Activated naive CD4-positive, alpha-beta T cell treated with anti-CD3 and anti-CD28 coated beads, Interleukin-2, amount 50 U/mL, for 72 hours (primary cell): Measurements from ENCODE around the gene ARHGEF7. TPM values are rescaled to one million over a fixed set of nuclear protein-coding genes. Genes with fewer than 3 reads are reported as not detected.
A peak's percentile ranks its signal among the peaks of the same experiment; 100 is the strongest.
"Not testable (repeated sequence)": the region's sequence is repeated elsewhere in the genome, so short reads cannot be mapped to it uniquely, and the experiment has no call there.

Experiments
- ATAC-seq, 2 donors: fragments of 150-1000 bp; cut with Tn5 transposase; 2 replicates each; pipeline ENCODE4 v1.10.0; 2021; ENCODE audit warnings: mild to moderate bottlenecking in 2 of 2, moderate library complexity in 2 of 2
- DNase-seq, 2 donors: peaks; one replicate each; pipeline ENCODE4 v3.0.0; 2021 to 2022; ENCODE audit warnings: low spot score in 2 of 2
- H3K27ac Mint-ChIP-seq, 2 donors: one replicate each; pipeline ENCODE4 v1.8.0; 2022; ENCODE audit warnings: mild to moderate bottlenecking in 2 of 2, mixed read lengths in 2 of 2
- H3K36me3 Mint-ChIP-seq, 2 donors: one replicate each; pipeline ENCODE4 v1.8.0; 2022; ENCODE audit warnings: mixed read lengths in 2 of 2
- H3K9me3 Mint-ChIP-seq, 2 donors: one replicate each; pipeline ENCODE4 v1.8.0; 2022; ENCODE audit warnings: mixed read lengths in 2 of 2
- total RNA-seq, 2 donors: library from RNA; stranded (reverse); gene quantifications; one replicate each; pipeline ENCODE4 v1.2.3, GENCODE V29; 2022

ARHGEF7 gene
- total RNA-seq, 2 donors from 2014 or later: 69.5 to 82.5 TPM

DNA sequence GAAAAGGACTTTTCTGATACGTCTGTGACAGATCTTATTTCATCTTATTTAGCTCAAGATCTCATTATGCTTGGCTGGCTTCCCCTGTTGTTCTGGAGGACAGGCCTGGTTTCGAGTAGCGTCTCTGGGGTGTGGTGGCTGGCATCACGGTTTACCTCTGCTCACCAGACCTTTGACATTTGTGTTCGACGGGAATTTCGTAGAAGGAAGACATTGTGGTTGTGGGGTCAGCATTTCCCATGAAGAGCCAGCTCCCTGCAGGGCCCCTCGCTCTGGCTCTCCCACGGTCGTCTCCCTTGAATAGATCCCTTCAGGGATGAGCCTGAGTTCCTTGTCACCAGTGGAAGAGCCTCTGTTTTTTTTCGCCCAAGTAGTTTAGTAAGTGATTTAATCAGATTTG lies 126.8 kb downstream of the ARHGEF7 start:
- H3K27ac Mint-ChIP-seq: no peak overlapping the region
- ATAC-seq: no peak
- peaks cover 15 to 33% of the 10 kb centered on the region in 2 donors for H3K36me3 Mint-ChIP-seq
- DNase-seq: no peak
- peaks cover 0 to 4% of the 10 kb centered on the region in 2 donors for H3K9me3 Mint-ChIP-seq

DNA sequence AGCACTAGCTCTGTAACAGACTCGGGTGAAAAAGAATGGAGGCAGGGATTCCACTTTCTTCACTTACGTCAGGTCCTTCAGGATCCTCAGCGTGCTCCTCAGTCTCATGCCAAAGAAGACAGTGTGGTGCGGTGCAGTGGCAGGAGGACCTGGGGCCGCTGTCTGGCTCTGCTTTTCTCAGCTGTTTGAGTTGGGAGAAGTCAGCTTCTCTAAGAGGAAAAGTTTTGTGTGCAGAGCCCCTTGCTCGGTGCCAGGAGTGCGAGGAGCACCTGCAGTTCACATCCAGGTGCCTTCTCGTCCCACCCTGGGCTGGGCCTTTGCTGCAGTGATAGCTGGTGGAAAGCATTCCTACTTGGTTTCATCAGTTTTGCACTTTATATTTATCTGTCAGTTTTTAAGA lies 127.5 kb downstream of the ARHGEF7 start:
- Mint-ChIP-seq H3K27ac (no peak overlapping the region), H3K36me3 (peaks cover 18 to 35% of the 10 kb centered on the region in 2 donors), H3K9me3 (peaks cover 0 to 4% of the 10 kb centered on the region in 2 donors)
- DNase-seq (no peak), ATAC-seq (no peak)

DNA sequence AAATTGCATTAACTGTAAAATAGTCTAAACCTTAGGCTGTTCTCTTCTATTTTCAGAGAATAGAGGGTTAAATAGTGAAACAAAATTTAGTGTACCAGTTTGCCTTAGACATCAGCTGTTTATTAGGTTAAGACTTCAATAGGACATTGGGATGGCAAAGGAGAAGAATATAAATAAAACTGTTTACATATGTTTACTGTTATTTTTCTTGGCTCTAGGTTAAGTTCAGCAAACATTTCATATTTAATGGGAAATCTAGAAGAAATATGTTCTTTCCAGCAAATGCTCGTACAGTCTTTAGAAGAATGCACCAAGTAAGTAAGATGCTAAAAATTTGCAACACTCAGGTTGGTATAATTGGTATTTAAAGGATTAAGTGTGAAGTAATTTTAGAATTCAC lies 128.9 kb downstream of the ARHGEF7 start:
- H3K9me3 Mint-ChIP-seq: peaks cover 0 to 4% of the 10 kb centered on the region in 2 donors
- DNase-seq: no peak
- peaks cover 28 to 47% of the 10 kb centered on the region in 2 donors for H3K36me3 Mint-ChIP-seq
- ATAC-seq: no peak
- H3K27ac Mint-ChIP-seq: no peak overlapping the region

DNA sequence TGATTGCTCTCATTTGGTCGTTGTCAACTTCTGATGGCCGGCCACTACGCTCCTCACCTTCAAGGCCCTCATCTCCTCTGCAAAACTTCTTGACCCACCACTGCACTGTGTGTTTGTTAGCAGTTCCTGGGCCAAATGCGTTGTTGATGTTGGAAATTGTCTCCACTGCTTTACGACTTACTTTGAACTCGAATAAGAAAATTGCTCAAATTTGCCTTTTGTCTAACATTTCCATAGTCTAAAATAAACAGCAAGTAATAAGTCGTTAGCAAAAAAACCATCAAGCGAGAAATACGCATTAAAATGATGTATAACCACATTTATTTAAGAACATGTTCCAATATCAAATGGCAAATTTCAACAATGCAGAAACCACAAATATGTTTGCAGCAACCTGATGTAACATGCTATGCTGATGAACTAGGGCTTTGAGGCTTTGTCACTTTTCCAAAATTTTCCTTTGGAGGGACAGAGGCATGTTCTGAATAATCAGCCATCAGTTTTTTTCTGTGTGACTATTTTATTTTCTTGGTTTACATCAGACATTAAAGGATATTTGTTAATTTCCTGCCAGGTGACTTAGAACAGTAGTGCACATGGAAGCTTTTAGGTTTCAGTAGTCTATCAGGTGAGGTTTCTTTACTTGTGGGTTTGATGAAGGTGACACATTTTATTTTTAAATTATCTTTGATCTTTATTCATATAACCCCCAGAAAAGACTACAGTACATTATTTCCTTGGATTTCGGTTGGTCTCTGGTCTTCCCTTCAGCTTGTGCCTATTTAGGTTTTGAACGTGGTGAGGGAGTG lies 130.7 kb downstream of the ARHGEF7 start:
- peak in 1 of 2 donors; percentile 82 for ATAC-seq
- DNase-seq: no peak
- Mint-ChIP-seq H3K36me3 (peaks cover 28 to 47% of the 10 kb centered on the region in 2 donors), H3K9me3 (peaks cover 0 to 4% of the 10 kb centered on the region in 2 donors), H3K27ac (no peak overlapping the region)

DNA sequence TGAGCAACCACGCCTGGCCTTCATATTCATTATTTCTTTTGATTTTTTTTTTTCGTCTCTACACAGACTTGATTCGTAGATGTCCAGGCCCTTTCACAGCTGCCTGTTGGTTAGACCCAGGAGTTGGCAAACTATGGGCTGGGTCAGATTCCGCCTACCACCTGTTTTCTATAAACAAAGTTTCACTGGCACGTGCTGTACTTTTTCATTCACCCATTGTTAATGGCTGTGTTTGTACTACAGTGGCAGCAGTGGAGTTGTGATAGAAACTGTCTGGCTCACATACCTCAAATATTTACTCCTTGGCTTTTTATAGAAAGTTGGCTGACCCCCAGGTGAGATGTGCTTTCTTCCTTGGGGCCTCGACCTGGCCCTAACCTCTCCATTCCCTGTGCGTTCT lies 132.4 kb downstream of the ARHGEF7 start:
- peaks cover 33 to 47% of the 10 kb centered on the region in 2 donors for H3K36me3 Mint-ChIP-seq
- no peak for DNase-seq
- no peak for ATAC-seq
- H3K9me3 Mint-ChIP-seq: peaks cover 0 to 4% of the 10 kb centered on the region in 2 donors
- peak overlapping the region; percentile 17 to 31 for H3K27ac Mint-ChIP-seq

DNA sequence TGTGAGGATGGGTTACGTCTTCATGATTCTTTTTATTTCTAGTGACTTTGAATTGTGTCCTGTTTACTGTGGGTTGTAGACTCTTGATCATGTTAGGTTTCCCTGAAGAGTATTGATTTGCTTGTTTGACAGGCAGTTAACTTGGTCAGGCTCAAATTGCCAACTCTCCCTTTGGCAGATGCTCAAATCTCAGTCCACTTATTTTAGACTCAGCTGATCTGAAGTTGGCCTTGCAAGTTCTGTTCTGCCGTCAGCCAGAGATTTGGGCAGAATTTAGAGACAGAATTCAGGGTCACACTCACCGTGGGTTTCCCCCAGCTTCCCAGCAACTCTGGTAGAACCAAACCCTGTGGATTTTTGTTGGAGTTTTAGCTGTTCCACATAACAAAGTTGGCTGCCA lies 133.7 kb downstream of the ARHGEF7 start:
- ATAC-seq (no peak), DNase-seq (no peak)
- H3K27ac Mint-ChIP-seq: peak overlapping the region in 1 of 2 donors; percentile 47
- peaks cover 0 to 6% of the 10 kb centered on the region in 2 donors for H3K9me3 Mint-ChIP-seq
- H3K36me3 Mint-ChIP-seq: peaks cover 38 to 49% of the 10 kb centered on the region in 2 donors

DNA sequence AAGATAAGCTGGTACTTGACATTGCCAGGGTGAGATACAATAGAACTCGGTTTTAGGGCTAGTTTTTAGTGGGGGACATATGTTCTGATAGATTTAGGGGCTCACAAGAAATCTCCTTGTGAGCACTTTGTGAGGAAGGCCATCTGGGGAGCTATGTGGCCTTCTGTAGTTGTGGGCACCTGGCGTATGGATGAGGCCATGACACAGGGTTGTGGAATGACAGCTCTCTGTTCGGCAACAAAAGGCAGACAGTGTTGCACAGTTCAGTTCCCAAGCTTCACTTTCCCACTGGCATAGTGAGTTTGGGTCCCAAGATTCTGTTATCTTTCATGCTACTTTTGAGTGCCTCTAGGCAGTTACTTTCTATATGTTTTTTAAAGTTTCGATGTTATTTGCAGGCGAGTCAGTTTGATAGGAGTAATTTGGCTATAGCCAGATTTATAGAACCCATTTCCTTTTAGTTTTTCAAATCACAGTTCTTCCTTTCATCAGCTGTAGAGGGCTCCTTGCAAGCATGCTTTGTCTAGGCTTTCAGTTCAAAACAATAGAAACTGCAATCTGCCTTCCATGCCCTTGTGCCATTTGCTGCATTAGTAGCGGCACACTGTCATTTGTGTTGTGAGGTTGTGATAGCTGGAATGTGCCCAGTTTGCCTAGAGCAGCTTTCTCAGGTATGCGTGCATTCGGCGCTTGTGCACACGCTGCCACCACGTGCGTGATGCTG lies 134.7 kb downstream of the ARHGEF7 start:
- ATAC-seq: no peak
- no peak for DNase-seq
- H3K36me3 Mint-ChIP-seq: peaks cover 37 to 46% of the 10 kb centered on the region in 2 donors
- peaks cover 0 to 4% of the 10 kb centered on the region in 2 donors for H3K9me3 Mint-ChIP-seq
- peak overlapping the region in 1 of 2 donors; percentile 51 for H3K27ac Mint-ChIP-seq

DNA sequence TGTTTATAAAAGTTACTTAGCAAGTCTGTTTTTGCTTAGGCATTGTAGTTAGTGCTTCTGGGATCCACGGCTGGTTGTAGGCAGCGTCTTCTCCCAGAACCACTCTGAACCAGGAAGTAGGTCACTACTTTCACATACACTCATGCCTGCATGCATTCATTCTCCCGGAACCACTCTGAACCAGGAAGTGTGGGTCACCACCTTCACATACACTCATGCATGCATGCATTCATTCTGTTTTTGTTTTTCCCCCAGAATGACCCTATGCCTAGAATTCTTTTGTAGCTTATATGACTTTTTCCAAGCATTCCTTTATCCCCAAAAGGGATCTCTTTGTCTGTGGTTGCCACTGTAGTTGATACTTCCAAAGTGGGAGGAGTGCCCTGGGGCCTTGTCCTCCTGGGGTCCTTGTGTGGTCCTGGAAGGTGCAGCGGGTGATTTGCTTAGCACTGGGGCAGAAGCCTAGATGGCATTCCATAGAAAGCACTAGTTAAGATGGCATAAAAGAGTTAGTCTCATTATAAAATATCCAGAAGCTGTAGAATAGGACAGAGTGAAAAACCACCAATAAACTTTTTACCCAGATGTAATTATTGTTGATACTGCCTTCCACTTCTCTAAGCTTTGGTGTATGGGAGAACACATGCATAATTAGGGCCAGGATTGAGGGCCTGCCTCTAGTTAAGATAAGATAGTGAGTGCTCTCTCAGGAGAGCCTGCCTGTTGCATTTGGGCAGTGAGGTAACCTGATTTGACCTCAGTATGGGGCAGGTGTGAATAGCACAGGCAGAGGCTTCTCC lies 136.7 kb downstream of the ARHGEF7 start:
- DNase-seq (no peak), ATAC-seq (no peak)
- H3K27ac Mint-ChIP-seq: peak overlapping the region; percentile 27 to 35
- H3K36me3 Mint-ChIP-seq: peaks cover 51% of the 10 kb centered on the region in 2 donors
- H3K9me3 Mint-ChIP-seq: peaks cover 5 to 8% of the 10 kb centered on the region in 2 donors

DNA sequence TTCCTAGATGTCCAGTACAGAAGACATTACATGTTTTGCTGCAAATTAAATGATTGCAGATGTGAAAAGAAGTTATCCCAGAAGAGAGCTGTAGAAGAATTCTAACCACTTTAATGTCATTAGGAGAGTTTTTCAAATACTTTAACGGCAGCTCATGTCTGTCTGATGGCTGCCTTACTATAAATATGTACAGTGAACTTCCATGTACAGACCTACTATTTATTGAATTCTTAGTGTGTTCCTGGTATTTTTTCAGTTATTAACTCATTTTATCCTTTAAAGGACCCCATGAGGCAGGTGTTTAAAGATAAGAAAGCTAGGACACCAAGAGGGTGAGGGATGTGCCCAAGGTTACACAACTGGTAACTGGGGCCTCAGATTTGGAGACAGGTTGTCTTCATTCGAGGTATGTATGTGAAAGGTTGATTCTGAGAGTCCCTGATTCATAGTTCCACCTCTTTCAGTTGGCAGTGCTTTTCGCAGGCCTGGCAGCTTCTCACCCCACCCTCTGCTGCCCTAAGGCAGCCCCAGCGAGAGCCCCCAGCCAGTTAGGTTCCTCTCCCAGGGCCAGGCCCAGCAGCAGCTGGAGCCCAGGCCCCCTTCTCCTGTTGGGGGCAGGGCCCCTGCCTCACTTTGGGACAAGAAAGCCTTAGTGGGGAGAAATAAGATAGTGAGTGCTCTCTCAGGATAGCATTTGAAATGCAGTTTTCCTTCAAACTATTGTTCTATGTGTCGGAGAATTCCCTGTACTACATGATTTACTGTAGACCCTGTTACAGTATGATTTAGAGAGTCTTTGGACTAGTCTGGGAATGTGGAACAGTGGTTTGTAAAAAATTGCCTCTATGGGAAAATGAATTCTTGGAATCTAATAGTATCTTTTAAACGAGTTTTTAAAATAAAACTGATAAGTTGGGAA lies 137.6 kb downstream of the ARHGEF7 start:
- peak overlapping the region; percentile 27 to 35 for H3K27ac Mint-ChIP-seq
- no peak for DNase-seq
- peaks cover 9 to 13% of the 10 kb centered on the region in 2 donors for H3K9me3 Mint-ChIP-seq
- peaks cover 55% of the 10 kb centered on the region in 2 donors for H3K36me3 Mint-ChIP-seq
- ATAC-seq: no peak

DNA sequence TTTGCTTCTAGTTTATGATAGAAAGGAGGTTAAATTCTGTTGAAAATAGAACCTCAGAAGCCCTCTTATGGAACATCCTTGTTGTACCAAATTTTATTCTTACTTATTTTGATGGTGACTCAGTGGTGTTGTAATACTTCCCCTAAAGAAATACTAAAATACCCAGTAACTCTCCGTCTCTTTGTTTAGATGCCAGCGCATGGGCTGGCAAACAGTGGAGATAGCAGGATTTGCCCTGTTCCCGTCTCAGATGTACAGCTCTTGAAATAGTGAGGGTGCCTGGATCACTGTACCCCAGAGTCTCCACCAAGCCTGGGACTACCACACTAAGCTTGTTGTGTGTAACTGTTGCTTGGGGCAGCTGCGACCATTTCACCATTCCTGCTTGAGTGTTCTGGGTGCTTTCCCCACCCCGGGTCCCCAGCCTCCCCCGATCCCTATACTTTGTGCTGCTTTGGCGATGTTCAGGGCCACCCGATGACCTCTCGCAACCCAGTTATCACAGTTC lies 138.3 kb downstream of the ARHGEF7 start:
- no peak for ATAC-seq
- Mint-ChIP-seq H3K9me3 (peaks cover 9 to 13% of the 10 kb centered on the region in 2 donors), H3K36me3 (peaks cover 55% of the 10 kb centered on the region in 2 donors), H3K27ac (peak overlapping the region; percentile 19 to 81)
- no peak for DNase-seq

DNA sequence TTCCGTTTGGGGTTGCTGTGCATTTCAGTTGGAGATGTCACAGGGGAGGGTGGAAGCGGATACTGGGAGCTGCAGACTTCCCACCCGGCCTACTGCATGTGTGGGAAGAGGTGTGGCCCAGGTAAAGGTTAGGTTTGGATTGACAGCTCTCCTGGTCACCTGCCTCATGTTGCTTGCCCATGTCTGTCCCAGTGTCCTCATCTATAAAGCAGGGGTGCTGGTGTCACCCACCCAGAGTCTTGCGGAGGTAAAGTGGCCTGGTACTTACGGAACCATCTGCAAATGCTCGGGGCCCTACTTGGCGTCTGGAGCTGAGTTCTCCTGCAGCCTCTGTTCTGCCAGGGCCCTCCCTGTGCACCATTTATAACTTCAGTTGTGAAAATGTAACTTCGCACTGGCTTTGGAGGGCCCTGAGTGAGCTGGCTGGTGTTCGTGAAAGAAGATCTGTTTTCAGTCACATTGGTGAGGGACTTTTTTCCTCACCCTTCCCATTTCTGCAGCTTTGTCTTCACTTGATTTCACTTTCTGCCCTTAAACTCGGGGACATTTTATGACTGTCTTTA lies 140.2 kb downstream of the ARHGEF7 start:
- H3K9me3 Mint-ChIP-seq: peaks cover 9 to 17% of the 10 kb centered on the region in 2 donors
- DNase-seq (no peak), ATAC-seq (no peak)
- H3K27ac Mint-ChIP-seq: no peak overlapping the region
- H3K36me3 Mint-ChIP-seq: peaks cover 65 to 70% of the 10 kb centered on the region in 2 donors

DNA sequence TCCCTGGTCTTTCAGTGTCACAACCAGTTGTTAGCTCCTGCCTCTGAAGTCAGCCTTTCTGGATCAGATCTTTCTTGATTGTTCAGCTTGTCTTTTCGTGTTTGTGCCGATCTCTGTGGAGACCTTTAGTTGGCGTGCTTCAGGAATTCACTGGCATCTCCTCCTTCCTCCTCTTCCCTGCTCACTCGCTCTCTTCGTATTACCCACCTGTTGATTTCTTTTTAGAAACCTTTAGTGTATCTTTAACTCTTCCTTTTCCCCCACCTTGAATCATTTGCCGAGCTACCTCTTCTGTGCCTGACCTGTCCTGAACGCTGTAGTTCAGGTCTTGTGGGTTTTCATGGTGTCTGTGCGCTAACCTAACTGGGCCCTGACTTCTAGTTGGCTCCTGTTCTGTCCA lies 141.3 kb downstream of the ARHGEF7 start:
- Mint-ChIP-seq H3K27ac (peak overlapping the region in 1 of 2 donors; percentile 47), H3K9me3 (peaks cover 9 to 17% of the 10 kb centered on the region in 2 donors), H3K36me3 (peaks cover 60 to 70% of the 10 kb centered on the region in 2 donors)
- DNase-seq: no peak
- ATAC-seq: no peak

DNA sequence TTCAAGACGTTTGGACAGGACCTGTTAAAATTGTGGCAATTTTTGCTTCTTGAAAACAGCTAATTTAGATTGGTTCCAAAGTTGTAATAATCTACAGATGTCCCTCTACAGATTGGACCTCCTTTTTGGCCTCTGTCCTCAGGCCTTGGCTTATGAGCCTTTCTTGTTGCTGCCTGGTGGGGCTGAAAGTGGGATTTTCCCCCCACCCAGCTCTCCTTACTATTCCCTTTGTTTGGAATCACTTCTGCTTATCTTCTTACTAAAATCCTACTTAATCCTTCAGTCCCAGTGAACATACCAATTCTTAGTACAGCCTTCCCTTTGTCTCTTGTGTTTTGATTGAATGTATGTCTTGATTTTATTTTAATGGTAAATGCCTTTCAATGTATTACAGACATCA lies 141.8 kb downstream of the ARHGEF7 start:
- H3K9me3 Mint-ChIP-seq: peaks cover 9 to 17% of the 10 kb centered on the region in 2 donors
- no peak overlapping the region for H3K27ac Mint-ChIP-seq
- no peak for DNase-seq
- H3K36me3 Mint-ChIP-seq: peaks cover 58 to 68% of the 10 kb centered on the region in 2 donors
- no peak for ATAC-seq

DNA sequence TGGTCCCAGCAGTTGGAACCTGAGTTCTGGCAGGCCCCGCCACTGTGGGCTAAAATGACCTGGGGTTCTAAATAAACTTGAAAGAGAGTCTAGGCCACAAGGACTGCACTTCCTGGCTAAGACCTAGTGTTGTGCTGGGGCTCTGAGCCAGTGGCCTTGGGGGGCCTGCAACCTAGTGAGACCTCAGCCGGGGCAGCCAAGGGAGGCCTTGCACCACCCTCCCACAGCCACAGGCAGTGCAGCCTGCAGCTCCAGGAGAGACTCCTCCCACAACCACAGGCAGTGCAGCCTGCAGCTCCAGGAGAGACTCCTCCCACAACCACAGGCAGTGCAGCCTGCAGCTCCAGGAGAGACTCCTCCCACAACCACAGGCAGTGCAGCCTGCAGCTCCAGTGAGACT lies 142.8 kb downstream of the ARHGEF7 start:
- not testable (repeated sequence) for ATAC-seq, DNase-seq, H3K27ac Mint-ChIP-seq
- H3K9me3 Mint-ChIP-seq: peaks cover 9 to 17% of the 10 kb centered on the region in 2 donors
- H3K36me3 Mint-ChIP-seq: peaks cover 54 to 62% of the 10 kb centered on the region in 2 donors

DNA sequence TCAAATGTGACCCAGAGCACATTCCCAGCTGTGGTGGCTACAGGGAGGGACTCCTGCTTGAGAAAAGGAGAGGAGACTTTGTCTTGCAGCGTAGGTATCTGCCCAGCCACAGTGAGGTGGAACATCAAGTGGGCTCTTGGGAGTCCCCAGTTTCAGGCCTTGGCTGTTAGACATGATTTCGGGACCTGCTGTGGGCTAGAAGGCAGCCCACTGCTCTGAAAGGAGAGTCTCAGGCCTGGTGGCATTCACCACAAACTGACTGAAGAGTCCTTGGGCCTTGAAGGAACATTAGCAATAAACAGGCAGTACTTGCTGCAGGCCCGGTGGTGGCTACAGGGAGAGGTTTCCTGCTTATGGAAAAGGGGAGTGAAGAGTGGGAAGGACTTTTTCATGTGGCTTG lies 143.5 kb downstream of the ARHGEF7 start:
- peaks cover 9 to 16% of the 10 kb centered on the region in 2 donors for H3K9me3 Mint-ChIP-seq
- no peak for DNase-seq
- peak overlapping the region in 1 of 2 donors; percentile 90 for H3K27ac Mint-ChIP-seq
- peaks cover 51 to 57% of the 10 kb centered on the region in 2 donors for H3K36me3 Mint-ChIP-seq
- no peak for ATAC-seq
